Measurements from ENCODE around the gene PLEKHB1.

PLEKHB1 gene, protein sequence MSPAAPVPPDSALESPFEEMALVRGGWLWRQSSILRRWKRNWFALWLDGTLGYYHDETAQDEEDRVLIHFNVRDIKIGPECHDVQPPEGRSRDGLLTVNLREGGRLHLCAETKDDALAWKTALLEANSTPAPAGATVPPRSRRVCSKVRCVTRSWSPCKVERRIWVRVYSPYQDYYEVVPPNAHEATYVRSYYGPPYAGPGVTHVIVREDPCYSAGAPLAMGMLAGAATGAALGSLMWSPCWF
- total RNA-seq, result 0.03 to 2.3 (median 0.26) reads per million in 18 experiments

- no peak for DNase-seq
Observed at GRCh38 chr11:73645972-73646631, at the start of gene PLEKHB1. Gene PLEKHB1, plus strand, starts transcription at chr11:73646581. Its CDS starts 28 bp downstream, at chr11:73646609.

- DNase-seq, result no peak
Observed at GRCh38 chr11:73597336-73597955, 48.9 kb upstream of the PLEKHB1 start.

GRCh38 chr11:73597956-73598718, 48.2 kb upstream of the PLEKHB1 start, which contains the start of gene FAM168A:
Gene FAM168A, minus strand, starts transcription at chr11:73598112. Its CDS starts 129,638 bp downstream, at chr11:73468474.
- DNase-seq, result peak; percentile 94

- DNase-seq, result no peak
Observed at GRCh38 chr11:73598719-73599379, 47.5 kb upstream of the PLEKHB1 start.

- DNase-seq, result no peak
Observed at GRCh38 chr11:73612601-73613140, 33.7 kb upstream of the PLEKHB1 start.

DNA sequence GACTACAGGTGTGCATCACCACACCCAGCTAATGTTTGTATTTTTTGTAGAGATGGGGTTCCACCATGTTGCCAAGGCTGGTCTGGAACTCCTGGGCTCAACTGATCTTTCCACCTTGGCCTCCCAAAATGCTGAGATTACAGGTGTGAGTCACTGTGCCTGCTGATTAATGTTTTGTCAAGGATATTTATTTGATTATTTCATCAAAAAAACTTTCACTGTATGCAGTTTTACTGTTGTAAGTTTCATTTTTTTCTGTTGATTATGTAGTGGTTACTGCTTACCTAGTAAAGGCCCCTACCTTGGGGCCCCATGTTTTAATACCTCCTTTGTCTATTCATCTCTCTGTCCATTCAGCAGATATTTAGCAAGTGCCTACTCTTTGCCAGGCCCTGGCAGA, 31.8 kb upstream of the PLEKHB1 start:
- no peak for DNase-seq

- DNase-seq, result peak; percentile 55 to 60
Observed at GRCh38 chr11:73622926-73623593, 23.3 kb upstream of the PLEKHB1 start.

- peak; percentile 84 to 94 for DNase-seq
Observed at GRCh38 chr11:73623686-73624085, 22.7 kb upstream of the PLEKHB1 start.

- DNase-seq, result peak; percentile 74 to 82
Observed at GRCh38 chr11:73625696-73626318, 20.6 kb upstream of the PLEKHB1 start.

- no peak for DNase-seq
Observed at GRCh38 chr11:73629907-73630306, 16.5 kb upstream of the PLEKHB1 start.

DNA sequence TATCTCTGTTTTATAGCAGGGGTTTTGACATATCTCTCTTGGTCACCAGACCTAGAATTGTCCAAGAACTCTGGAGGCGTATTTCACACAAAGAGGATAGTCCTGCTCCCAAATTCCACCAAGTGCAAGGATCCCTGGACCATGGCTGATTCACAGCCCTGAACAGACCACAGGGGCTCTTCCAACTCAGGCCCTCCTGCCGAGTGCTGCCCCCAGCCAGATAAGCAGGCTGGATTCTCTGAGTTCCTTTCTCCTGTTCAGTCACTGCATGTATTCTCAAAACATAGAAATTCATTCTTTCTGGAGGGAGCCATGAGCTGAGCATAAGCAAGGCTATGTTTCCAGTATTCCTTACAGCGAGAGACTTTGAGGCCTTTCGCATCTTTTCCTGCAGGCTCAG, 13.4 kb upstream of the PLEKHB1 start:
- DNase-seq, result no peak

- DNase-seq, result no peak
Observed at GRCh38 chr11:73633999-73634398, 12.4 kb upstream of the PLEKHB1 start.

DNA sequence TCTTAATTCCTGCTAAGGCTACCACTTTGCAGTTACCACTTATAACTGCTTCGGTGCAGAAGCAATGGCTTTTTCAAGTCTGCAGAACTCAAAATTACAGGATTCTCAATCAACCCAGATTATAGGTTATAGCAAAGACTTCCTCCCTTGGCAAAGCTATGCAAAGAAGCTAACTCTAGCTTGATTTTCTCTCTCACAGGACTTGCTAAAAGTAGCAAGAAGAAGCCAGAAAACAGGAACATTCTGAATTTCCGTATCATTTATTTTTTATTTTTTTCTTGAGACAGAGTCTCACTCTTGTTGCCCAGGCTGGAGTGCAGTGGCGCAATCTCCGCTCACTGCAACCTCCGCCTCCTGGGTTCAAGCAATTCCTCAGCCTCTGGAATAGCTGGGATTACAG, 10.7 kb upstream of the PLEKHB1 start:
- peak in 1 of 2 donors; percentile 40 for DNase-seq

DNA sequence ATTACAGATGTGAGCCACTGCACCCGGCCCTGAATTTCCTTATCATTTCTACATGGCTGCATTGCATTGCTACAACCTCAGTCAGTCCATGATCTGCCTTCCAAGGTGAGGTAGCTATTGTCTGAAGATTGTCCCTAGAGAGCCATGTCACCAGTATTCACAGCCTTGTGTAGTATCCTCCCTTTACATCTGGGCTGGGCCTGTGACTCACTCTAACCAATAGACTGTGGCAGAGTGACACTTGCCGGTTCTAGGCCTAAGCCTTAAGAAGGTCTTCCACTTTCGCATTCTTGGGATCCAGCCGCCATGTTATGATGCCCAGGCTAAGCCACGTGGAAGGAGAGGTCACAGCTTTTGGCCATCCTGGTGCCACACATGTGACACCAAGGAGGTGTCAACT, 10.1 kb upstream of the PLEKHB1 start:
- DNase-seq, result no peak

DNA sequence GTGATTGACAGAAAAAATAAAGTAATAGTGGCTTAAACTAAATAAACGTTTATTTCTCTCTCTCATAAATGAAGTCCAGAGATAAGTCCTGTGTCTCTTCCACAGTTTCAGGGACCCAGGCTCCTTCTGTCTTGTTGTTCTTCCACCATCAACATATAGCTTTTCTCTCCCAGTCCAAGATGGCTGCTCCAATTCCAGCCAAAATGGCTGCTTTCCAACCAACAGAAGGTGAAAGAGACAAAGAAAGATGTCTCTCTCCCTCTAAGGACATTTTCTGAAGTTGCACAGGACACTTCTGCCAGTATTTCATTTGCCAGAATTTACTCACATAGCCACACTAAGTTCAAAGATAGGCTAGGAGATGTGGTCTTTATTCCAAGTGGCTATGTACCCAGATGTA, 9.4 kb upstream of the PLEKHB1 start:
- no peak for DNase-seq

- peak; percentile 28 to 43 for DNase-seq
Observed at GRCh38 chr11:73640592-73640991, 5.8 kb upstream of the PLEKHB1 start.

DNA sequence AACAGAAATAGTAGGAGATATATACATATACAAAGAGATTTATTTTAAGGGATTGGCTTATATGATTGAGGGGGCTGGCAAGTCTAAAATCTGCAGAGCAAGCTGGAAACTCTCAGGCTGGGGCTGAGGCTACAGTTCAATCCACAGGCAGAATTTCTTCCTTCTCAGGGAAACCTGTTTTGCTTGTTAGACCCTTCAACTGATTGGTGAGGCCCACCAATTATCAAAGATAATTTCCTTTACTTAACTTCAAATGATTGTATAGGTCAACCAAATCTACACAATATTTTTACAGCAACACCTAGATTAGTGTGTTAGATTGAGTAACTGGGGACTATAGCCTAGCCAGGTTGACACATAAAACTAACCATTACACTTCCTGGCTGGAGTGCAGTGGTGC, 4.7 kb upstream of the PLEKHB1 start:
- no peak for DNase-seq

GRCh38 chr11:73645121-73645969, 1.0 kb upstream of the PLEKHB1 start:
- DNase-seq, result peak; percentile 19 to 35

GRCh38 chr11:73647459-73648100, 1.2 kb downstream of the PLEKHB1 start:
- peak; percentile 77 to 79 for DNase-seq

All from inflammatory macrophage (primary cell).